Epithelial cell of proximal tubule (primary cell): ENCODE results near the gene CHIA. TPM values are rescaled to one million over a fixed set of nuclear protein-coding genes. Genes with fewer than 3 reads are reported as not detected.

Experiments used
- DNase-seq: peaks from one replicate; pipeline ENCODE4 v3.0.0-alpha.2; 2011; ENCODE audit warnings: low read depth
- H3K4me3 ChIP-seq: 2 replicates; pipeline ENCODE4 v1.5.1; 2011; ENCODE audit warnings: low read depth, mild to moderate bottlenecking, low read length
- CTCF ChIP-seq: conservative IDR thresholded peaks from 2 replicates; pipeline ENCODE4 v1.5.1; 2012; ENCODE audit warnings: low read depth, mild to moderate bottlenecking, low read length
- total RNA-seq: library from RNA; depleted of rRNA; stranded (reverse); fragments of >200 nt; gene quantifications from 2 replicates; pipeline ENCODE4 v1.2.3, GENCODE V29; 2015

The CHIA gene
- total RNA-seq, 1 donor from 2014 or later = not detected

- DNase-seq = no peak
Measured at GRCh38 chr1:111361761-111362160, 71.1 kb downstream of the CHIA start.

GRCh38 chr1:111364690-111365089 lies 74.0 kb downstream of the CHIA start:
- no peak for TF ChIP-seq CTCF
- DNase-seq = no peak
- H3K4me3 ChIP-seq = no peak overlapping the region

More at GRCh38 chr1:111361761-111362160, 71.1 kb downstream of the CHIA start:
- no peak for TF ChIP-seq CTCF
- H3K4me3 ChIP-seq = no peak overlapping the region

GRCh38 chr1:111366256-111366655 lies 75.6 kb downstream of the CHIA start:
- no peak for TF ChIP-seq CTCF
- DNase-seq = no peak
- H3K4me3 ChIP-seq = no peak overlapping the region

- TF ChIP-seq CTCF = no peak
- no peak overlapping the region for H3K4me3 ChIP-seq
- DNase-seq = no peak
Measured at GRCh38 chr1:111369177-111369576, 78.5 kb downstream of the CHIA start.

- no peak for DNase-seq
- no peak for TF ChIP-seq CTCF
- H3K4me3 ChIP-seq = no peak overlapping the region
Measured at GRCh38 chr1:111369645-111370044, 79.0 kb downstream of the CHIA start.

Other genes starting within 250 kb of the CHIA start
- 46.4 and 53.2 TPM in 2 replicates for gene DRAM2, start 150.8 kb upstream of the CHIA start, total RNA-seq
- gene CEPT1, start 150.6 kb upstream of the CHIA start, total RNA-seq = 15.0 and 27.2 TPM in 2 replicates
- gene DENND2D, start 90.2 kb upstream of the CHIA start, total RNA-seq = 8.1 and 14.8 TPM in 2 replicates
- not detected in 2 replicates for gene CHI3L2, start 63.1 kb upstream of the CHIA start, total RNA-seq
- gene OVGP1, start 136.9 kb downstream of the CHIA start, total RNA-seq = 0.12 and 0.43 TPM in 2 replicates
- 79.4 and 81.2 TPM in 2 replicates for gene WDR77, start 158.4 kb downstream of the CHIA start, total RNA-seq
- gene ATP5PB, start 158.6 kb downstream of the CHIA start, total RNA-seq = 329 and 351 TPM in 2 replicates
- not detected in 2 replicates for gene C1orf162, start 183.1 kb downstream of the CHIA start, total RNA-seq
- gene ADORA3, start 212.8 kb downstream of the CHIA start, total RNA-seq = not detected in 2 replicates
- gene TMIGD3, start 212.8 kb downstream of the CHIA start, total RNA-seq = not detected in 2 replicates